Stimulated activated CD4-positive, alpha-beta T cell treated with anti-CD3 and anti-CD28 coated beads, Interleukin-4, amount 100 ng/mL, for 4 hours (primary cell): ENCODE results near the gene SPRYD4.

Experiments used
- DNase-seq, 2 experiments: peaks; one replicate each; pipeline ENCODE4 v3.0.0-alpha.2; 2020

The SPRYD4 gene

GRCh38 chr12:56522411-56523193 is 54.2 kb downstream of the SPRYD4 start:
- no peak for DNase-seq

DNA sequence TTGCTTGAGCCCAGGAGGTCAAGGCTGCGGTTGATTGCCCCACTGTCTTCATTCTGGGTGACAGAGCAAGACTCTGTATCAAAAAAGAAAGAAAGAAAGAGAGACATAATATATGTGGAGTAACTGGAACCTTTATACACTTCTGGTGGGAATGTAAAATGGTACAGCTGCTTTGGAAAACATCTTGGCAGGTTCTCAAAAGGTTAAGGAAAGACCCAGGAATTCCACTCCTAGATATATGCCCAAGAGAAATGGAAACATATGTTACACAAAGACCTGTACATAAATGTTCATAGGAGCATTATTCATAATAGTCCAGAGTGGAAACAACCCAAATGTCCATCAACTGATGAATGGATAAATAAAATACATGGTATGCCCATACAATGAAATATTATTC is 60.5 kb downstream of the SPRYD4 start:
- DNase-seq: no peak
